ENCODE measurements around the gene PCMT1. TPM values are rescaled to one million over a fixed set of nuclear protein-coding genes. Genes with fewer than 3 reads are reported as not detected.
"Not testable (repeated sequence)": the region's sequence is repeated elsewhere in the genome, so short reads cannot be mapped to it uniquely, and the experiment has no call there.

PCMT1 gene
- polyA plus RNA-seq (ENCODE audit: insufficient read length) = 62.8 TPM

DNA sequence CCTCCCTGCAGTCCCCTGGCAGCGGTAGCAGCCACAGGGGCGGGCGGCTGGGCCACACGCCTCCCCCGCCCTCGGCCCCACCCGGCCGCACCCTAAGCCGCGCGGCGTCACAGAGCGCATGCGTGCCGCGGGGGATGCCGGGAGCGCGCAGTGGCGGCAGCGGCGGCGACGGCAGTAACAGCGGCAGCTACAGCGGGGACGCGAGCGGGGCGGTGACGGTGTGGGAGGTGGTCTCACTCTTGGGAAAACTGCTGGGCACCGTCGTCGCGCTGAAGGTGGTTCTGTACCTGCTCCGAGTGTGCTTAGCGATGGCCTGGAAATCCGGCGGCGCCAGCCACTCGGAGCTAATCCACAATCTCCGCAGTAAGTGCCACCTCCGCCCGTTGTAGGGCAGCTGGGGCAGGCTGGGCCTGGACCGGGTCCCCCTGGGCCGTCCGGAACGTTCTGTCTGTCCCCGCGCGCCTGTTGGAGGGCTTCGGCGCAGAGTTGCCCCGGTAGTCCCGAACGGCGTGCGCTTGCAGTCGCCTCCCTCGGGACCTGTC is at the start of gene PCMT1:
TSS of gene PCMT1 (plus strand) at position 148 of the 542 bp plus-strand sequence. CDS start at position 309, 161 bp downstream.
- peak; percentile 94 for DNase-seq

DNA sequence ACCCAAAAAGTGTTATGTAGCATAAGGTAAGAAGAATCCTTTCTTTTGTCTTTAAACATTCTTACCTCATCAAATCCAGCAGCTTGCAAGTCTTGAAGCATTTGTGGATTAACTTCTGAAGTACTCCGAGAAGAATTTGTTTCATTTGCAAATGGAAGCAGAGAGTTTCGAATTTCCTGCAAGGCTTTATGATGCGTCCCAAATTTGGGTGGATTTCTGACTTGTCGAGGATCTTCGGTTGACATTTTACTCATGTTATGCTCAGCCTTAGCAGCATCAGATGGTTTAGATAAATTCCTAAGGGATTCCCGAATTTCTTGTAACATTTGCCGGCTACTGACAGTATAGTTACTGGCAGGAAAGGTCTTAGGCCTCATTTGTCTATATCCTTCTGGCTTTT is 47.8 kb upstream of the PCMT1 start:
- no peak for DNase-seq

DNA sequence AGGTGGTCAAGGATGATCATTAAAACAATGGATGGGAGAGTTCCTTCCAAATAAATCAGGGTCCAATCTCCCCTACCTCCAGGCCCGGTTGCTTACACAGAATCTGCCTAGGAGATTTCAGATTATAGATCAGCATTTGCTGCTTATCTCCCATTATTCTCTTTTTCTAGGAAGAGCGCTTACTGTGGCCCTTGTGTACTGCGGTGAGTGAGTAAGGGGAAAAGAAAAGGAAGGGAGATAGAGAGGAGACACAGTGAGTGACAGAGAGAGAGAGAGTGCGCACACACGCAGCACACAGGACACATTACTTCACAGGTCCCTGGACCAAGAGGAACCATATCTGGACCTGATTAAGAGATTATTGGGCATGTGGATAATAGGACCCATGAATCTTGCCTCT is 37.8 kb upstream of the PCMT1 start:
- no peak for DNase-seq

DNA sequence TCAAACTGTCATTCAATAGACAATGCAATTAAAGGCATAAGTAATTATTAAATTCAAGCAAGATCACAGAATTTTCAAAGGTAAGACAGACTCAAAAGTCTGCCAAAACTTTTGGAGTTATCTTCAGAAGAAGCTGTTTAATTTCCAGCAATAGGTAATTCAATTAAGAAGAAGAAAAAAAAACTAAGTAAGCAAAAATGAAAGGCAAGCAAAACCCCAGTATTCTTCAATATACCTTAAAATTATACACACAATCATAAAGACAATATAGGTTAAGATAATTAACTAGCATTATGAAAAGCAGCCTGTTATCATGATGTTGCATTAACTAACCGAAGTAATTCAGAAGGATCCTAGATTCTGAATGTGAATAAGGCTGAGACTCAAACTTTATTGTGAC is 35.1 kb upstream of the PCMT1 start:
- DNase-seq = no peak

DNA sequence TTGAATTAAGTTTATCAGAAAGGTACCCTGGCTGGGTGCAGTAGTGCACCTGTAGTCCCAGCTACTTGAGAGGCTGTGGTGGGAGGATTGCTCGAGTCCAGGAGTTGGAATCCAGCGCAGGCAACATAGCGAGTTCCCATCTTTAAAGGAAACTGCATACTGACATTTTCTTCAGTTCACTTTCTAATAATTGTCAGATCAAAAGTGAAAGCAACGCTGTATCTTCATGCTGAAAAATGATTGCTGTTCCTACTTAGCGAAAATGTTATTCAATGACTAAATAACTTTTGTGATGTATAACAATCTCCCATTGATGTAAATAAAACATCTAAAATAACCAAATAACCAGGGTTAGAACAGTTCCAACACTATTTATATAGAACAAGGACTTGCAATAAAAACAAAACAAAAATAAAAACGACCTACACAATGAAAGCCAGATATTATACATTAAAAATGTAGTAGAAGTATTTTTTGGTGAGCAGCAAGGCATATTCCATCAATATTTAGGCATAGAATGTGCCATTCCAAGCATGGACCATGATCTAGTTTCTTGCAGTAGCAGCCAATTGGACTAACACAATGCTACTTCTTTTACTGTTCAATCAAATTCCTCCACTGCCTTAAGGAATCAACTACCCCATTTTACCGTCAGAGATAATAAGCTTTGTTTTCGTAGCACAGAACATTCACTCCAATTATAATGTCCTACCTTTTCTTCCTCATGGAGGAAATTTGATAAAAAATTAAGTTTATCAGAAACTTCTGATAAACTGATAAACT is 33.2 kb upstream of the PCMT1 start:
- DNase-seq = no peak

DNA sequence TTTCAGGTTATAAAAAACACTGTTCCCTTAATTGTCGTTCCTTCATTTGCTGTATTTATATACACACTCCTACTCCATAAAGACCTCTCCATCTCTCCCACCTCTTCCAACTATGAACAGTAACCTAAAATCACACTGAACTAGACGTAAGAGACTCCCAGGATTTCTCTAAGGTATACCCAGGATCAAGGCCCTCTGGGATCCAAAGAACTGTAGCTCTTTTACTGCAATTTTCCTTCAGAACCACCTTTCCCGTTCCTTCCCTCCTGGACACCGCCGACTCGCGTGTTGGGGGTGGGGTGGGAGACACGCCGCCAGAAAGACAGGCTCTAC is 32.3 kb upstream of the PCMT1 start:
- no peak for DNase-seq

DNA sequence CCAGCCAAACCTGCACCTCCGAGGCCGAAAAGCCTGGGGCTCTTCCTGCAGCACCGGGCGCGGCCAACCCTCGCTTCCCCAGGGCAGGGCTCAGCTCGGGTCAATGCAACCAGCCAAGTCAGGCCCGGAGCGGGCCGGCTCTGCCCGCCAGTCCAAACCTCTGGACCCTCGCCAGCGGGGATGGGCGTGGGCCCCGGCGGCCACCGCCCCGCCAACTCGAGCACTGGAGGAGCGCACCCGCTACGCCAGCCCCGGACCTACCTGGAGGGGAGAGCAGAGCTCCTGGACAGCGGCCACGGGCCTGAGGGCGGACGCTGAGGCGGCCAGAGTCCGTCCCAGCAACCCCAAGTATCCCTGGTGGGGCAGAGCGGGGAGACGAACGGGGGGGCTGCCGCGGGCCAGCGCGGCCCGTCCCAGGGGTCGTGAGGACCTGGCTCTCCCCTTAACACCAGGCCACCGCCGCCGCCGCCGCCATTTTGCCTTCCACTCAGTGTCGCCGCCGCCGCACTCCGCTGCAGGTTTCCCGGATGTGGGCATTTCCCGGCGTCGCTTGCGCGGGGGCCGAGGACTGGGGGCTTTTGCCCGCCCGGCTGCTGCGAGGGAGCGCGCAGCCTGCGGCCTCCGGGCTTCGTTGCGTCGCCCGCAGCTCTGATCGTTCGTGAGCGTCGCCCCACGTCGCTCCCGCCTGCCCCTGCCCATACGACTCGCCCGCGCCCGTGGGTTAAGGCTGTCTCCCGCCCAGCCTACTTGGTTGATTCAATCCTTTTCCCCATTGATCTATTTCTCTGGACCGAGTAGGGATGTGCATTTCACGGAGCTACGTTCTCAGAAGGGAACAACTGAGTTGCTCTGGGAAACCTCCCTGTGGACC is 31.7 kb upstream of the PCMT1 start, which contains the start of gene LATS1:
TSS of gene LATS1 (minus strand) at position 514 of the 871 bp plus-strand sequence. CDS start 15,975 bp downstream, outside the sequence.
- peak; percentile 91 for DNase-seq

DNA sequence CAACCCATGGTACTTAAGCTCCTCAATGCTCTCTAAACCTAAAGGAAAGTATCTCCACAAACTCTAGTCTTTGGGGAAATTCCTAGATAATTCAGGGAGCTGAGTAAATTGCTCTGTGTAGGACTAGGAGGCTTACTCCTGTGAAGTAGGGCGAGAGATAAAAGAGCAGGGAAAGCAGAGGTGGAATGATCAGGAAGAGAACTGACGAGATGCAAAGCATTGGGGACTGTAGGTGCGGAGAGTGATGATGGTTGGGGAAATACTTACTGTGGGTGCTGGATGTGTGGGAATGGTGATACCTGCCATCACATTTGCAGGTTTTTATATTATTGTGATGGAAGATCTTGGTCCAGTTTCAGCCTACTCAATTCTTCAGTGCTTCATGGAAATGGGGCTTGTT is 30.0 kb upstream of the PCMT1 start:
- no peak for DNase-seq

DNA sequence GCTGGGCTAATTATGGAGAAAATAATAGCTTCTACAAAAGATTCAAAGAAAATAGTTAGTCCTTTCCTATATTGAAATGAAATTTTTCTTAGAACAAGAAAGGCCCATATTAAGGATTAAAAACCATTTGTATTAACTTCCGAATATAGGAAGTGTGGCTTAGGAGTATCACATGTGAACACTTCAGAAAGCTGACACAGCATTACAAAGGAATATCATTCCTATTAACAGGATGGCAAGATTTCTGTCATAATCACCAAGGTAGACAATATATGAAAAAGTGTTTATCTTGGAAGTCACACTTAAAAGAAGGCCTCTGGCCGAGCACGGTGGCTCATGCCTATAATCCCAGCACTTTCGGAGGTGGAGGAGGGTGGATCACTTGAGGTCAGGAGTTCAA is 26.3 kb upstream of the PCMT1 start:
- no peak for DNase-seq

DNA sequence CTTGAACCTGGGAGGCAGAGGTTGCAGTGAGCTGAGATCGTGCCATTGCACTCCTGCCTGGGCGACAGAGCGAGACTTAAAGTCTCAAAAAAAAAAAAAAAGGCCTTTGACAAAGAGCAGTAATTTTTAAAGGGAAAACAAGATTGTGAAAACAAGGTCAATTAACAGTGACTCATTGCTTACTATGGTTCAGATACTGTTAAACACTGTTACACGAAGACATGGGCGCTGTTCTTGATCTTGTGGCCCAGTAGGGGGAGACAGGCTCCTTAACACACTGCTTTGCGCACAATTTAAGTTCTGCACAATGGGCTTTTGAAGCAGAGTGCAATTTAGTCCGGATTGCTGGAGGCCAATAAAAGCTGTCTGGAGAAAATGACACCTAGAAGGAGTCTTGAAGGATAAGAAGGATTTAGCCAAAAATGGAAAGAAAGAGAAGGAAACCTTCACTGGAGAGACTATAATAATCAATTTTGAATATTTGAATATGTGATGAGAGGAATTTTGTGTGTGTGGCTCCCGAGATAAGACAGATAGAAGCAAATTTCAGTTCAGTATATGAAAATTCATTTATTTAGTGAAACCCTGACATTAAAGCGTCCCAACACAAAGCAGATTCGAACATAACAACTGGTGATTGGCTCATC is 25.6 kb upstream of the PCMT1 start:
- DNase-seq = no peak

DNA sequence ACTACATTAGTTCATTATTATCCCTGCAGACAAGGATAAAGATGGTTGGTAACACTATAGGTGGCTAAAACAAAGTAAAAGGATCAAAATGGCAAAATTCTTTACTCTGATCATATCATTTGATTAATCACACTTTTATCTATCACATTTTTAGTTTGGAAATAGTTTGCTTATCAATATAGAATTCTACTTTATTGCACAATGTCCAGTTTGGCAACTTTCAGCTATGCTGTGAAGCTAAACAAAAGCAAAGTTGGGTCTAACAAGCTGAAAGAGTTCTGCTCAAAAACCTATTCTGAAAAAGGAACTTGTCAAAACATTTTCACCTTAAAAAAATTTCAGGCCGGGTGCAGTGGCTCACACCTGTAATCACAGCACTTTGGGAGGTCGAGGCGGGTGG is 23.8 kb upstream of the PCMT1 start:
- no peak for DNase-seq

DNA sequence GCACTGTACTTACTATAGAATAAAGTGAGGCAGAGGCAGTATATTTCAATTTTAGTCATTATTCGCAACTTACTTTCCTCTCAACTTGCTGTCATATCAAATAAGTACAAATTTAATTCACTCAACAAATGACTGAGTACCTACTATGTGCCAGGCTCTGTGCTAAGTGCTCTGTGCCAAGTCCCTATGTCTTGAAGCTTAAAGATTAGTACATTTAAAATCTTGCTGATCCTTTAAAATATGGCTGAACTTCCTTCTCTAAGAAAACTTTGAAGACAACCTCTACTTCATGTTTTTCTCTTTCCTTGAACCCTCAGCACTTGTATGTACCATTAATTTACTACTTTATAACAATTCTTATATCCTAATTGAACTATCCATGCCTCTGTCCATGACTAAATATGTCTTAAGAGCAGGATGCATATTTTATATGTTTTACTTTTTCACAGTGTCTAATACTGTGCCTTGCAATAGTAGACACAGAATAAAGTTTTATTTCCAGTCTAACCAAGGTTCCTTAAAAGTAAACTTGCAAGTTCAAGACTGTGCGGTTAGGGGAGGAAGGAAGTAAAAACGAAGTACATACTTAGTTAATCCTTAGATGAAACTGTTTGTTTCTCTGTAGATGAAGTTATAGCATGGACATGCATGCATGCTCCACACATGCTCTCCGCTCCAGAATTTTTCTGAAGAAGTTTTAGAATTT is 21.6 kb upstream of the PCMT1 start:
- DNase-seq = no peak

DNA sequence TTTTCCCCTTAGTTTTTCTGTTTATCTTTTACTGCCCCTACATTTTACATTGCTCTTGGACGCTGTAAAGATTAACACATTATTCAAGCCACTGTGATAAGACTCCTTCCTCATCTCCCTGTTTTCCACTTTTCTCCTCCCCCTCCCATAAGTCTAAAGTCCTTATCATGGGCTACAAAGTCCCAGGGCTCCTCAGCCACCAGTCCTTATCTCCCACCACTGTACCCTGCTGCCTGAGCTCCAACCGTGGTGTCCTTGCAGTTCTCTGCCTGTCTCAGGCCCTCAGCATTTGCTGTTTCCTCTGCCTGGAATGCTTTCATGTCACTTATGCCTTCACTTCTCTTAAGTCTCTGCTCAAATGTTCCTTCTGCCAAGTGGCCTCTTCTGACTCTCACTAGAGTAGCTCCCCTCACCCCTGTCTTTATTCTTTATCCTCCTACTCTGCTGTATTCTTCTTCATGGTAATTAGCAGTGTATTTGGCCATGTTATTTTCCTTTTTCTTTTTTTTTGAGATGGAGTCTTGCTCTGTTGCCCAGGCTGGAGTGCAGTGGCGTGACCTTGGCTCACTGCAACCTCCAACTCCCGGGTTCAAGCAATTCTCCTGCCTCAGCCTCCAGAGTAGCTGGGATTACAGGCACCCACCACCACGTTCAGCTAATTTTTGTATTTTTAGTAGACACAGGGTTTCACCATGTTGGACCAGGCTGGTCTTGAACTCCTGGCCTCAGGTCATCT is 20.9 kb upstream of the PCMT1 start:
- no peak for DNase-seq

DNA sequence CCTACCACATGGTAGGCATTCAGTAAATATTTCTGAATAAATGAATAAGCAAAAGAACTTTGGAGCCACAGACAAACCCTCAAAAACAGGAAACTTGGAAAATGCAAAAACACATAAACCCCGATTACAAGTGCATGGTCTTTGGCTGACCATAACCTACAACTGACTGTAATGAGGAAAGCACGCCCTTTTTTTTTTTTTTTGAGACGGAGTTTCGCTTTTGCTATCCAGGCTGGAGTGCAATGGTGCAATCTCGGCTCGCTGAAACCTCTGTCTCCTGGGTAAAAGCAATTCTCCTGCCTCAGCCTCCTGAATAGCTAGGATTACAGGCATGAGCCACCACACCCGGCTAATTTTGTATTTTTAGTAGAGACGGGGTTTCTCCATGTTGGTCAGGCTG is 19.7 kb upstream of the PCMT1 start:
- DNase-seq = no peak

DNA sequence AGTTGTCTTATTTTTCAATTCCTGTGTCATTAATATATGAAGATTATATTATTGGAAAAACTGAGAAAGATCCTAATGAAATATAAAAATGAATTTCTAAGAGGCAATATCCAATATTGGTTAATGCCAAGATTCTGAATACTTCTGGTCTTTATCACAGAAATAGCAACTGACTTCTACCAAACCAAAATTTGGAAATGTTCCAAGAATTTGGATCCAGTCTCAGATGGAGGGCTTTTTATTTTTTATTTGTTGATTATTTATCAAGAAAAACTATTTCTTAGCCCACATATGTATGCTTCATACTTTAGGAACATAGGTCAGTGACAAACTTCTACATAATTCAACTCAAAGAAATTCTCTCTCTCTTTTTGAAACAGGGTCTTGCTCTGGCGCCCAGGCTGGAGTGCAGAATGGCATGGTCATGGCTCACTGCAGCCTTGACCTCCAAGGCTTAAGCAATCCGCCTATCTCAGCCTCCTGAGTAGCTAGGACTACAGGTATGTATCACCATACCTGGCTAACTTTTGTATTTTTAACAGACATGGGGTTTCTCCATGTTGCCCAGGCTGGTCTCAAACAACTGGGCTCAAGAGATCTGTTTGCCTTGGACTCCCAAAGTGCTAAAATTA is 16.3 kb upstream of the PCMT1 start:
- no peak for DNase-seq

DNA sequence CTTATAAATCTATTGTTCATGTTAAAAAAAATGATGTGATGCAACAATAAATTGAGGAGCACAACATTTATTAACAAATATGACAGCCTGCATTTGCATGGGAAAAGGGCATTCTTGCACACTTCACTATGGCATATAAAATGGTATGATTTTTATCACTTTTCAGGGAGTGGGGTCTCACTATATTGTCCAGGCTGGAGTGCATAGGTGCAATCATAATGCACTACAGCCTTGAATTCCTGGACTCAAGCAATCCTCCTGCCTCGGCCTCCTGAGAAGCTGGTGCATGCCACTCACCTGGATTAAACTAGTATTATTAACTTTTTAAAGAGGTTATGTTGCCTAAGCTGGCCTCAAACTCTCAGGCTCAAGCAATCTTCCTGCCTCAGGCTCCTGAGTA is 14.6 kb upstream of the PCMT1 start:
- no peak for DNase-seq

DNA sequence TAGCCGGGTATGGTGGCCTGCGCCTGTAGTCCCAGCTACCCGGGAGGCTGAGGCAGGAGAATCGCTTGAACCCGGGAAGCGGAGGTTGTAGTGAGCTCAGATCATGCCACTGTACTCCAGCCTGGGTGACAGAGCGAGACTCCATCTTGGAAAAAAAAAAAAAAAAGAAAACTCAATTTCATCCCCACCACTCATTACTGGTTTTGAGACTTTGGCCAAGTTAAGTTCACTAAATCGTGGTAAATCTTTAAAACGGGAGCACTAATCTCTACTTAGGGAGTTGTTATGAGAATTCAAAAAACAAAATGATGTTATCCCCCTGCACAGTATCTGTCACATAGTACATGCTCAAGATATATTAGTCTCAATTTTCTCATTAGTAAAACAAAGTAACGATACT is 4.3 kb upstream of the PCMT1 start:
- not testable (repeated sequence) for DNase-seq

DNA sequence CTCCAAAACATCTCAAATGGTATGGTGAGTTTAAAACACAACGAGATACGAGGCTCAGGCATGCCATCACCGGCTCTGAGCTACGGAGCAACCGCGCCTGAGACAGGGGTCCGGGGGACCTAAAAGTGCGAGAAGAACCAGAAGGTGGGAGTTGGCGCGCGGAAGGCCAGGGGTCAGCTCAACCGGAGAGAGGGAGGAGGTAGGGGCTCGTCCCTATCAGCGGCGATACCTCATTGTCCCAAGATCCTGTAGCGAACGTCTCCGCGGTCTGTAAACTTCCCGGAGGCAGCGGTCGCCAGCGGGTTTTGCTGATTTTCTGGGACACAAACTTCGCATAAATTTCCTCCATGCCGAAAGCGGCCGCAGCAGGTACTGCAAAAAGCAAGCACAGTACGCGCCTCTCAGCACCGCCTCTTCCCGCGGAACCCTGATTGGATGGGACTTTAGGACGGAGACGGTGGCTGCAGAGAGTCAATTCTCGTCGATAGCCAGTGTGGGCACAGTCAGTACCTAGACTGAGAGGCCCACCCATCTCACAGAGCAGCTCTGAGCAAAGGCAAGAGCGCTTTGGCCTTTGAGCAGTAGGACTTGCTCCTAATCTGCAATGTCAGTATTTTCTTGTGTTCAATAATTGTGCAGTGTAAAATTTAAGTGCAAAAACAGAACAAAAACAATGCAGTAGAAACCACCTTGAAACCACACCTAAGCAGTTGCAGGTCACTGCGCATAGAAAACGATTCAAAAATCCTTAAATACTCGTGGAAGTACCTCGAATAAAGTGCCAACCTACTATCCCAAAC is 3.2 kb upstream of the PCMT1 start, which contains the start of gene NUP43:
TSS of gene NUP43 (minus strand) at position 383 of the 800 bp plus-strand sequence. CDS start at position 349, 34 bp downstream.
- DNase-seq = peak; percentile 93

DNA sequence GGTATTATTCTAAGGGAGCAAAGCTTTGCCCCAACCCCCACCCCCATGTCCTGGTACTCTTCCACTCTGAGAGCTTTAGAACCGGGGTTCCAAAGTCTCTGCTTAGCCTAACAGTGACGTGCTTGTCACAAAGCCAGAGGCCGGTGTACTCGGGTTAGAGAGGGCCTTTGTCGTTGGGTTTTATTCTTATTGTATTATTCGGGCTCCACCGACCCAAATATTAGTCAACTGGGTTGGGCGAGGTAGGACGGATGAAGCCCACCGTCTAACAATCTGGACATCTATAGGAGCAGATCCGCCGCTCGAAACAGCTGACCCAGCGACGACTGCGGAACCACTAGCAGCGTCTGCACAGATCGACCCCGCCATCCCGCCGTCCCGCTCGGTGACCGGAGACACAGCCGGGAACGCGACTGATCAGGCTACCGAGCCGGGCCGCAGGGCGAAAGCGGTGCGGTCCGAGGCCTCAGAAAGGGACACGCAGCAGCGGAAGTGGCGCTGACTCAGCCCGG is 403 bp upstream of the PCMT1 start:
- DNase-seq = not testable (repeated sequence)

DNA sequence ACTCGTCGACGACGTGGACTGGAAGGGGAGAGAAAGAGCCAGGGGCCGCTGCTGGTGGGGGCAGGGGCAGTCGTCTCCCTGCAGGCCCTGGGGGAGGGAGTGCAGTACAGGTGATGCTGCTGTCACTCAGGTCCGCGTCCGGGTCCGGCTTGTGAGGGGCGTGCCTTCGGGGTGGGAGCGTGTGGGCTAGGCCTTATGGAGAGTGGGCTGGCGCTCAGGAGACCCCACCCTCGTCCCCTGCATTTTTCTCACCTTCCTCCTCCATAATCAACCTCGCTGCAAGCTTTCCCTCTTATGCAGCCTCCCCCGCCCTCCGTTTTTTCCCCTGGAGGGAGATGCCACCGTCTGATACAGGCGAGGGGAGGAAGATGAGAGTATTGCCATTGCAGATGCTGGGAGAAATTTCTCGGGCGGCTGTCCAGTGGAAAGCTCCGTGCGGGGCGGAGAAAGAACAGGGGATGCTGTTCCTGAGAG is 632 bp downstream of the PCMT1 start:
- peak; percentile 42 for DNase-seq

Data from hindlimb muscle (tissue), 1 donor.